Activated CD4-positive, CD25-positive, alpha-beta regulatory T cell treated with anti-CD3 and anti-CD28 coated beads, Interleukin-2, amount 50 U/mL, for 72 hours (primary cell): ENCODE results near the gene PTTG2.

Experiments used
- DNase-seq: peaks from one replicate; pipeline ENCODE4 v3.0.0; 2021

The PTTG2 gene

DNA sequence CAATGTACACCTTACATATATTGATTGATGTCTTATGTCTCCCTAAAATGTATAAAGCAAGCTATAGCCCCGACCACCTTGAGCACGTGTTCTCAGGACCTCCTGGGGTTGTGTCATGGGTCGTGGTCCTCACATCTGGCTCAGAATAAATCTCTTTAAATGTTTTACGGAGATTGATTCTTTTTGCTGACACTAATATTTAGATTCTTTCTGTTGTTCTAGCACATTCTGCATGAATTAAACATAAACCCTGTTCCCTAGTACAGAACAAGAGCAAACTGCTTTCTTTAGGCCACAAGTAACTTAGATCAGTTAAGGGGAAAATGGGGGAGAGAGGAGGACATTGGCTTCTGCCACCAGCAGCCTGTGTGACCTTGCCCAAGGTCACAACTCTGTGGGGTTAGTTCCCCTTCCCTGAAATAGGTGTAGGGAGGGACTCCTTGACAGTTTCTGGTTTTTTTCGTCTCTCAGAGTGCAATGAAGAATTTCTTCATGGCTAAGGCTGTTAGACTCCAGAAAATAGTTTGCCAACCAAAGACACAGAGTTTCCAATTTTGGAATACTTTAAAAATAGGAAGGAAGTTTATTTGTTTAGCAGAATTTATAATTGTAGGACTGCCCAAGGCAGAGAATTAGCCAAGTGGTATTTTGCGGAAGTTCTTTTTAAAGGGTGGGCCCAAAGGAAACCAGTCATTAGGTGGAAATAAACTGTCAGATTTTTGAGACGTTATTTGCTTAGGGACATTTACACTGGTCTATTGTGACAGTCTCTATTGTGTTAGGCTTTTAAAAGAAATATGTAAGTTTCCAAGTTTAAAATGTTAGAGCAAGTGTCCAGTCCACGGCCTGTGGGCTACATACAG is 29.4 kb downstream of the PTTG2 start:
- DNase-seq = no peak

DNA sequence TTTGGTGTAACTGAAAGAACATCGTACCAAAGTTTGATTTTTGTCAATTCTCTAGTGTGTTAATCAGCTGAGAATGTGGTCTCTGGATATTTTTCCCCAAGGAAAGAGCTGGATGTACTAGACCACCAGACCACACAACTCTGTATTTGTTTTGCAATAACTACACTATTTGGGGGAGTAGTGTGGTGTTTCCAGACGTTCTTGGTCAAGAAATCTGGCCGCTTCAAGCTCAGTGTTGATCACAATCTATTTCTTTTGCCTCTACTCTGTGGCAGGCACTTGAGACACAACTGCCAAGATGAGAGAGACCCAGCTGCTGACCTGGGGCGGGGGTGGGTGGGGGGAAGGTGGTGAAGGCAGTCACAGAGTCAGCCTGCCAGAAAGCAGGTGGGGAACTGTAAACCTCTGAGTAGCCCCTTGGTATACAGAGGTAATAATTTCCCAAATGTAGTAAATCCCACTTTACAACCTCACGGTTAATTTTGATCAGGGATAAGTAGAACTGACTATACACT is 30.6 kb downstream of the PTTG2 start:
- no peak for DNase-seq

GRCh38 chr4:37991623-37992410 is 31.6 kb downstream of the PTTG2 start:
- no peak for DNase-seq

GRCh38 chr4:37993806-37994205 is 33.6 kb downstream of the PTTG2 start:
- no peak for DNase-seq

GRCh38 chr4:37994569-37994968 is 34.4 kb downstream of the PTTG2 start:
- DNase-seq = no peak

- DNase-seq = no peak
These were observed 35.2 kb downstream of the PTTG2 start for GRCh38 chr4:37995299-37995821.

GRCh38 chr4:37995981-37996775 is 36.0 kb downstream of the PTTG2 start:
- no peak for DNase-seq

DNA sequence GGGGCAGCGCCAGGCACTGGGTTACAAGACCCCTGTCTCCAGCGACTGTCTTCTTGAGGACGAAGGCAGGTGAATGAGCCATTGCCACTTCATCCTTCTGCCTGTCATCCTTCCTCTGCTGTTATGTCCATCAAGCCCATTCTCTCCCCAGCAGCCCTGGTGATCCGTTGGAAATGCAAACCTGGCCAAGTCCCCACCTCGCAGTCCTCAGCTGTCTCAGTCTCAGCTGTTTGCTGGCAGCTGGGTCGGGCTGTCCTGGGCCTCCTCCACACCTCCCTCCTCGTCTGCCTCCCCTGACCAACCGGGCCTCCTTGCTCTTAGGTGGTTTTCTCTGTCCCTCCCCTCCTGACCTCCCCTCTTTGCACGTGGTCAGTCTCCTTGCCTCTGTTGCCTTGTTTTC is 38.0 kb downstream of the PTTG2 start:
- no peak for DNase-seq

- DNase-seq = no peak
These were observed 39.0 kb downstream of the PTTG2 start for GRCh38 chr4:37999000-37999716.

- no peak for DNase-seq
These were observed 39.8 kb downstream of the PTTG2 start for GRCh38 chr4:37999965-38000364.

DNA sequence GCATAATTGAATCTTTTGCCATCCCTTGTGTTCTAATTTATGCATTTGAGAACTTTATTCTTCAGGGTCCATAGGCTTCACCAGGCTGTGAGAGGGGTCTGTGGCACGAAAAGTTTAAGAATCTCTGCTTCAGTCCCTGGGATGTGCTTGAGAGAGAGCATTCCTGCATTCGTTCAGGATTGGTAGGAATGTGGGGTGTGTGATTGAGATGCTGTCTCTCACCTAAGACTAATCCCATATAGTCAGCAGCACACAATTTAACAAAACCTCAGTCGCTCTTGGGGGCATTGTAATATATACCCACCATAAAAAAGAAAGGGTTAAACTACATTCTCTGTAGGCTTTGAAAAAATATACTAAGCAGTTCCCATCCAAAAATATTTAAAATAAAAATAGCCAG is 41.7 kb downstream of the PTTG2 start:
- DNase-seq = no peak

- DNase-seq = no peak
These were observed 42.4 kb downstream of the PTTG2 start for GRCh38 chr4:38002451-38003071.

DNA sequence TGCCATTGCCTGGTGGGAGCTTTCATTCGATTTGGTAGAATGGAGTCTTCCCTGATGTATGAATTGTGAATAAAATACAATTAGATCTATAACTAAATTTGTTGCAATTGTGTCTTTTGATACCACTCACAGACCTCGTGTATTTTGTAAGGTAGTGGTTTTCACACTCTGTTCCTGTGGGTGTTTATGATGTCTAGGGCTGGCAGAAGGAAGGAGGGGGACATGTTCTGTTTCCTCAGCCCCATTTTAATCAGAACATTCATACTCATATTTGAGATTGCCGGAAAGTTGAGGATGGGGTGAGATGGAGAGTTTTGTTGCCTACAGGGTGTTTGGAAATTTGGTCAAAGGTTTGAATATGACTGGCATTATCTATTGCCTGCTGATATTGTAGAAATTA is 42.9 kb downstream of the PTTG2 start:
- no peak for DNase-seq

DNA sequence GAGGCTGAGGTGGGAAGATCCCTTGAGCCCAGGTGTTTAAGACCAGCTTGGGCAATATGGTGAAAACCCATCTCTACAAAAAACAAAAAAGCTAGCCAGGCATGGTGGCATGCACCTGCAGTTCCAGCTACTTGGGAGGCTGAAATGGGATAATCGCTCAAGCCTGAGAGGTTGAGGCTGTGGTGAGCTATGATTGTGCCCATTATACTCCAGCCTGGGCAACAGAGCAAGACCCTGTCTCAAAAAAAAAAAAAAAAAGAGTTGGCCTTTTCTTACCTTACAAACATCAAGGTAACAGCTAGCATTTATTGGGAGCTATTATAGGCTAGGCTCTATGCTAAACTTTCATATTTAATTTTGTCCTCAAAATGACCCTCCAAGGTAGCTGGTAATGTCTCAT is 43.4 kb downstream of the PTTG2 start:
- no peak for DNase-seq

DNA sequence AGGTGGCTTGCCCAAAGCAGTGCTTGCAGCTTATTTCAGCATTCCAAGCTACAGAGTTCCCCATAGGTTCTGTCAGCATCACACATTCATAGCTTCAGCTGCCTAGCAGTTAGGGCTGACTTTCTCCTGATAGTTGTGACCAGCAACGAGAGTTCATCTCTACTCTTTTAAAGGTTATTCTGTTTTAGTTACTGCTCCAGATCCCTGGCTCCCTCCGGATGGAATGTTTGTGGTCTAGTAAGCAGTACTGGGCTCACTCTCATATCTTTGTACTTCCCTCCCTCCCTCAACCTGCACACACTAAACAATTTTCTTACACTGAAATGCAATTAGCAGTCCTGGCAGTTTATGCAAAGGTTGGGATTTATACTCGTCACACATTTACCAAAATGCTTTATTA is 43.9 kb downstream of the PTTG2 start:
- no peak for DNase-seq

GRCh38 chr4:38004887-38005286 is 44.7 kb downstream of the PTTG2 start:
- no peak for DNase-seq

GRCh38 chr4:38005637-38006036 is 45.4 kb downstream of the PTTG2 start:
- no peak for DNase-seq

DNA sequence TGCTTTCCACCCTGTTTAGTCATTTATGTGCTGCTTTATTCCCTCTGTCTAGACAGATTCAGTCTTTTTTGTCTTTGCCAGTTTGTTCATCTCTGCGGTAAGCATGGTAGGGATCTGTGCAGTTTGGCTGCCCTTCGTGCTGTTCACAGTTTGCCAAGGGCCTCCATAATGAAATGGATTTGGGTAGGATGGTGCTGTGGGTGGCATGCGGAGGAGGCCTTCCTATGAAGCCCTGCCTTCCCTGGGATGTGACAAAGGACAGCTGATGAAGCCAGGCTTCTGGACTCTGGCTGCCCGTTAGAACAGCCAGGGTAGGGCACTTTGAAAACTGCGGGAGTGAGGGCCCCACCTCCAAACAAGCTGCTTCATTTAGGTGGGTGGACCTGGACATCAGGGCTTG is 47.4 kb downstream of the PTTG2 start:
- DNase-seq = no peak

DNA sequence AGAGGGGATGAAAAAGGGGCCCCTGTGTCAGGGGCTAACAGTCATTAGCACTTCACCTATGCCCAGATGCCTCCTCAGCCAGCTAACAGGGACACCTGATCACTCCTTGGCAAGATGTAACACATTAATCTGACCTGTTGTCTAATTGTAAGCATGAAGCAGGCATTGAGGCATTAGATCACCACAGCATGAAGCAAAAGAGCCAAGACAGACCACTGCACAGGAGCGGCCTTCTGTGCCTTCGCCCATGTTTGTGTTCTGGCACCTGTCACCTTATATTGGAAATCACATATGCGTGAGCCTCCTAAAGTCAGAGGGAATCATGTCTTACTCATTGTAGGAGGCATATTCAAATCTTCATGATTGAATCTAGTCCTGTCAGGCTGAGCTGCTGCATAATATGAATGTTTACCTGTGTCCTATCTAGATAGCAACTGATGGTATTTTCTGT is 48.4 kb downstream of the PTTG2 start:
- DNase-seq = no peak

- DNase-seq = no peak
These were observed 49.2 kb downstream of the PTTG2 start for GRCh38 chr4:38009421-38009820.

DNA sequence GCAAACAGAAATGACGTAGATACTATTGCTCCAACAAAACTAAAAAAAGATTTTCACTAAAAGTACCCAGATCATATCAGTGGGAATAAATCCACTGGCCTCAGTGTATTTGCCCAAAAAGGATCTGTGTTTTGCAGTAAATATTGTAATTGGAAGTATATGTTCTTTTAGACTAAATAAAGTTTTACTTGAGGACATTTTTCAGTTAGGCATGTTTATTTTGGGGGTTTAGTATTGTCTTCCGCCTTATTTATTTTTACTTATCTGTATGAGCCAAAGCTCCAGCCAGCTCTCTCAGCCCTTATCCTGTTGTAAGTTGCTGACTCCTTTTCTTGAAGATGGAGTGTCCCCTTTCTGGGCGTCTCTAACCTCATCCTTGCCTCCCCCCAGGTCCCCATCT is 49.8 kb downstream of the PTTG2 start:
- DNase-seq = no peak
